Parathyroid adenoma (tissue), 2 donors: ENCODE results near the gene TMEM151B.
A peak's percentile ranks its signal among the peaks of the same experiment; 100 is the strongest.
"Not testable (repeated sequence)": the region's sequence is repeated elsewhere in the genome, so short reads cannot be mapped to it uniquely, and the experiment has no call there.

Source experiments
- H2AFZ ChIP-seq: fragments of 300-600 bp; sonication (generic); one replicate; pipeline ENCODE4 v1.7.0; 2017; ENCODE audit warnings: antibody characterized with exemption, mild to moderate bottlenecking
- H3K27ac ChIP-seq: fragments of 300-600 bp; sonication (generic); one replicate; pipeline ENCODE4 v1.7.0; 2017
- H3K27me3 ChIP-seq: fragments of 300-600 bp; sonication (generic); one replicate; pipeline ENCODE4 v1.7.0; 2017; ENCODE audit warnings: low read length; ENCODE audit not compliant: control insufficient read depth, insufficient read depth
- H3K36me3 ChIP-seq: fragments of 300-600 bp; sonication (generic); one replicate; pipeline ENCODE4 v1.7.0; 2017; ENCODE audit warnings: low read length; ENCODE audit not compliant: control insufficient read depth, insufficient read depth
- H3K4me1 ChIP-seq: fragments of 300-600 bp; sonication (generic); one replicate; pipeline ENCODE4 v1.7.0; 2017; ENCODE audit warnings: control low read depth
- H3K4me2 ChIP-seq: fragments of 300-600 bp; sonication (generic); one replicate; pipeline ENCODE4 v1.7.0; 2017; ENCODE audit warnings: low read length
- H3K4me3 ChIP-seq: fragments of 300-600 bp; sonication (generic); one replicate; pipeline ENCODE4 v1.7.0; 2017; ENCODE audit warnings: low read depth, low read length
- H3K79me2 ChIP-seq: fragments of 300-600 bp; sonication (generic); one replicate; pipeline ENCODE4 v1.7.0; 2017; ENCODE audit warnings: control low read depth
- H3K9ac ChIP-seq: fragments of 300-600 bp; sonication (generic); one replicate; pipeline ENCODE4 v1.7.0; 2017; ENCODE audit warnings: mild to moderate bottlenecking
- H3K9me3 ChIP-seq: fragments of 300-600 bp; sonication (generic); one replicate; pipeline ENCODE4 v1.7.0; 2017; ENCODE audit warnings: low read length; ENCODE audit not compliant: control insufficient read depth
- TF ChIP-seq, protein P1 (sequence below): fragments of 300-600 bp; sonication (generic); IDR thresholded peaks from one replicate; pipeline ENCODE4 v1.7.0; 2017; ENCODE audit warnings: antibody characterized with exemption, mild to moderate bottlenecking
- donor health status: primary hyperparathyroidism.

TMEM151B gene

GRCh38 chr6:44310241-44310640 is 40.0 kb downstream of the TMEM151B start:
- H3K36me3 ChIP-seq: no peaks in the 10 kb centered on the region
- no peak overlapping the region for H3K9ac ChIP-seq
- no peak overlapping the region for H3K4me2 ChIP-seq
- no peak overlapping the region for H3K4me3 ChIP-seq
- H2AFZ ChIP-seq: no peak overlapping the region
- H3K9me3 ChIP-seq: no peaks in the 10 kb centered on the region
- no peak overlapping the region for H3K27ac ChIP-seq
- peaks cover 2% of the 10 kb centered on the region for H3K79me2 ChIP-seq
- no peaks in the 10 kb centered on the region for H3K27me3 ChIP-seq
- H3K4me1 ChIP-seq: no peaks in the 10 kb centered on the region
- TF ChIP-seq, protein P1, sequence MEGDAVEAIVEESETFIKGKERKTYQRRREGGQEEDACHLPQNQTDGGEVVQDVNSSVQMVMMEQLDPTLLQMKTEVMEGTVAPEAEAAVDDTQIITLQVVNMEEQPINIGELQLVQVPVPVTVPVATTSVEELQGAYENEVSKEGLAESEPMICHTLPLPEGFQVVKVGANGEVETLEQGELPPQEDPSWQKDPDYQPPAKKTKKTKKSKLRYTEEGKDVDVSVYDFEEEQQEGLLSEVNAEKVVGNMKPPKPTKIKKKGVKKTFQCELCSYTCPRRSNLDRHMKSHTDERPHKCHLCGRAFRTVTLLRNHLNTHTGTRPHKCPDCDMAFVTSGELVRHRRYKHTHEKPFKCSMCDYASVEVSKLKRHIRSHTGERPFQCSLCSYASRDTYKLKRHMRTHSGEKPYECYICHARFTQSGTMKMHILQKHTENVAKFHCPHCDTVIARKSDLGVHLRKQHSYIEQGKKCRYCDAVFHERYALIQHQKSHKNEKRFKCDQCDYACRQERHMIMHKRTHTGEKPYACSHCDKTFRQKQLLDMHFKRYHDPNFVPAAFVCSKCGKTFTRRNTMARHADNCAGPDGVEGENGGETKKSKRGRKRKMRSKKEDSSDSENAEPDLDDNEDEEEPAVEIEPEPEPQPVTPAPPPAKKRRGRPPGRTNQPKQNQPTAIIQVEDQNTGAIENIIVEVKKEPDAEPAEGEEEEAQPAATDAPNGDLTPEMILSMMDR: no peak

- Histone ChIP-seq H3K4me2 (no peak overlapping the region), H3K4me3 (no peak overlapping the region), H3K4me1 (no peaks in the 10 kb centered on the region), H3K27me3 (no peaks in the 10 kb centered on the region), H2AFZ (no peak overlapping the region), H3K27ac (no peak overlapping the region), H3K36me3 (no peaks in the 10 kb centered on the region), H3K9ac (no peak overlapping the region), H3K9me3 (no peaks in the 10 kb centered on the region), H3K79me2 (peaks cover 2% of the 10 kb centered on the region)
- TF ChIP-seq, protein P1: no peak
Observed at GRCh38 chr6:44311304-44311703, 41.1 kb downstream of the TMEM151B start.

GRCh38 chr6:44311767-44312166 is 41.5 kb downstream of the TMEM151B start:
- Histone ChIP-seq H3K79me2 (peaks cover 2% of the 10 kb centered on the region), H3K9ac (no peak overlapping the region), H2AFZ (no peak overlapping the region), H3K27ac (no peak overlapping the region), H3K4me1 (no peaks in the 10 kb centered on the region), H3K27me3 (no peaks in the 10 kb centered on the region), H3K4me2 (no peak overlapping the region), H3K36me3 (no peaks in the 10 kb centered on the region), H3K9me3 (no peaks in the 10 kb centered on the region), H3K4me3 (no peak overlapping the region)
- TF ChIP-seq, protein P1: no peak

DNA sequence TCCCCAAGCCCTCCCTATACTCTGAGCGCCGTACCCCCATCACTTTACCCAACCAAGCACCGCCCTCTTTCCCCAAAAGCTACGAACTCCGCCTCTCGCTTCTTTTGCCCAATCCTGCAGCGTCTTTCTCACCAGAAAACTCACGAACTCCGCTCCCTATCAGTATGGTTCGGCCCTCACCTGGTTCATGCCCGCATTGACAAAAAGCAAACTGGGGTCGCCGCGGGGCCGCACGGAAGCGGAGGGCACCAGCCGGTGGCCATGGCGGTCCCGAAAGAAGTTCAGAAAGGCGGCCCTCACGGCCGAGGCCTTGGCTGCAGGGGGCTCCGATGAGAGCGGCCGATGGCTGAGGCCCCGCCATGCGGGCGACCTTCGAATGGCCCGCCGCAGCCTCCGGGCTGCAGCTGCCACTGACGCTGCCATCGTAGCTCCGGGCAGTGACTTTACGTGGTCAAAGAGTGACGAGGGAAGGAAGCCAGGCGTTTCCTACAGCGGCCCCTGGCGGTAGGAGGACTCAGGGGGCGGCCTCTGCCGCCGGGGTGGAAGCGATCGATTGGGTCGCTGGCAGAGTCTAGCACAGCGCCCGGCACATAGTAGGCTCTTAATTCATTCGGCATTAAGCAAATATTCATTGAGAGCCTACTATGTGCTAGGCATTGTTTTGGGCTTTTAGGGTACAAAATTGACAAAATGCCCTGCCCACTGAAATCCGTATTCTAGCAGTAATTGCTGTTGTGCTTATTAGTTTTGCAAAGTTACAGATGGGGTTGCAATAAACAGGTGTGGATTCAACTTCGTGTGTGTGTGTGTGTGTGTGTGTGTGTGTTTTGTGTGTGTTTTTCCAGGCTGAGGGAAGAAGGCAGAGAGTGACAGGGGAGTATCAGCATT is 42.9 kb downstream of the TMEM151B start, which contains the start of gene AARS2:
TSS of gene AARS2 (minus strand) at position 447 of the 888 bp plus-strand sequence. CDS start at position 423, 24 bp downstream.
- H2AFZ ChIP-seq: peak within 1 kb of the TSS; percentile 89
- H3K9ac ChIP-seq: peak within 1 kb of the TSS; percentile 25
- no peaks in the 10 kb centered on the region for H3K4me1 ChIP-seq

GRCh38 chr6:44314657-44315056 is 44.4 kb downstream of the TMEM151B start:
- H3K27me3 ChIP-seq, H3K36me3 ChIP-seq, H3K4me2 ChIP-seq, H3K4me3 ChIP-seq, H3K27ac ChIP-seq, H3K4me1 ChIP-seq, H3K9ac ChIP-seq, H3K9me3 ChIP-seq, H3K79me2 ChIP-seq, H2AFZ ChIP-seq: not testable (repeated sequence)

More for the DNA sequence above, 42.9 kb downstream of the TMEM151B start, which contains the start of gene AARS2:
- no peaks in the 10 kb centered on the region for H3K36me3 ChIP-seq
- H3K79me2 ChIP-seq: peaks cover 2% of the 10 kb centered on the region
- H3K27me3 ChIP-seq: no peaks in the 10 kb centered on the region
- TF ChIP-seq, protein P1: peak; percentile 99
- H3K27ac ChIP-seq: peak within 1 kb of the TSS; percentile 15
- H3K9me3 ChIP-seq: no peaks in the 10 kb centered on the region
- H3K4me2 ChIP-seq: peak within 1 kb of the TSS; percentile 88
- H3K4me3 ChIP-seq: peak within 1 kb of the TSS; percentile 94
